K562 treated with DMSO at 1 percent for 4 hours (cell line): ENCODE data around the gene TOP3A. TPM values are rescaled to one million over a fixed set of nuclear protein-coding genes. Genes with fewer than 3 reads are reported as not detected.

Experiments
- total RNA-seq: library from RNA; unstranded; fragments of 300-600 nt; gene quantifications from 2 replicates; pipeline ENCODE4 v1.2.3, GENCODE V29; 2022; ENCODE audit not compliant: insufficient read depth

Gene TOP3A, protein sequence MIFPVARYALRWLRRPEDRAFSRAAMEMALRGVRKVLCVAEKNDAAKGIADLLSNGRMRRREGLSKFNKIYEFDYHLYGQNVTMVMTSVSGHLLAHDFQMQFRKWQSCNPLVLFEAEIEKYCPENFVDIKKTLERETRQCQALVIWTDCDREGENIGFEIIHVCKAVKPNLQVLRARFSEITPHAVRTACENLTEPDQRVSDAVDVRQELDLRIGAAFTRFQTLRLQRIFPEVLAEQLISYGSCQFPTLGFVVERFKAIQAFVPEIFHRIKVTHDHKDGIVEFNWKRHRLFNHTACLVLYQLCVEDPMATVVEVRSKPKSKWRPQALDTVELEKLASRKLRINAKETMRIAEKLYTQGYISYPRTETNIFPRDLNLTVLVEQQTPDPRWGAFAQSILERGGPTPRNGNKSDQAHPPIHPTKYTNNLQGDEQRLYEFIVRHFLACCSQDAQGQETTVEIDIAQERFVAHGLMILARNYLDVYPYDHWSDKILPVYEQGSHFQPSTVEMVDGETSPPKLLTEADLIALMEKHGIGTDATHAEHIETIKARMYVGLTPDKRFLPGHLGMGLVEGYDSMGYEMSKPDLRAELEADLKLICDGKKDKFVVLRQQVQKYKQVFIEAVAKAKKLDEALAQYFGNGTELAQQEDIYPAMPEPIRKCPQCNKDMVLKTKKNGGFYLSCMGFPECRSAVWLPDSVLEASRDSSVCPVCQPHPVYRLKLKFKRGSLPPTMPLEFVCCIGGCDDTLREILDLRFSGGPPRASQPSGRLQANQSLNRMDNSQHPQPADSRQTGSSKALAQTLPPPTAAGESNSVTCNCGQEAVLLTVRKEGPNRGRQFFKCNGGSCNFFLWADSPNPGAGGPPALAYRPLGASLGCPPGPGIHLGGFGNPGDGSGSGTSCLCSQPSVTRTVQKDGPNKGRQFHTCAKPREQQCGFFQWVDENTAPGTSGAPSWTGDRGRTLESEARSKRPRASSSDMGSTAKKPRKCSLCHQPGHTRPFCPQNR
- total RNA-seq = 19.3 and 22.3 TPM in 2 replicates

GRCh38 chr17:18314731-18315561 lies at the start of gene TOP3A, which contains the start of gene SMCR8:
Gene TOP3A (minus strand): TSS chr17:18314994. CDS start chr17:18314778, 216 bp downstream.
Gene SMCR8 (plus strand): TSS chr17:18315293. CDS start chr17:18315790, 497 bp downstream.

GRCh38 chr17:18363101-18364049 lies 48.6 kb upstream of the TOP3A start, which contains the start of gene SHMT1:
Gene SHMT1 (minus strand): TSS chr17:18363550. CDS start chr17:18355981, 7,569 bp downstream.

DNA sequence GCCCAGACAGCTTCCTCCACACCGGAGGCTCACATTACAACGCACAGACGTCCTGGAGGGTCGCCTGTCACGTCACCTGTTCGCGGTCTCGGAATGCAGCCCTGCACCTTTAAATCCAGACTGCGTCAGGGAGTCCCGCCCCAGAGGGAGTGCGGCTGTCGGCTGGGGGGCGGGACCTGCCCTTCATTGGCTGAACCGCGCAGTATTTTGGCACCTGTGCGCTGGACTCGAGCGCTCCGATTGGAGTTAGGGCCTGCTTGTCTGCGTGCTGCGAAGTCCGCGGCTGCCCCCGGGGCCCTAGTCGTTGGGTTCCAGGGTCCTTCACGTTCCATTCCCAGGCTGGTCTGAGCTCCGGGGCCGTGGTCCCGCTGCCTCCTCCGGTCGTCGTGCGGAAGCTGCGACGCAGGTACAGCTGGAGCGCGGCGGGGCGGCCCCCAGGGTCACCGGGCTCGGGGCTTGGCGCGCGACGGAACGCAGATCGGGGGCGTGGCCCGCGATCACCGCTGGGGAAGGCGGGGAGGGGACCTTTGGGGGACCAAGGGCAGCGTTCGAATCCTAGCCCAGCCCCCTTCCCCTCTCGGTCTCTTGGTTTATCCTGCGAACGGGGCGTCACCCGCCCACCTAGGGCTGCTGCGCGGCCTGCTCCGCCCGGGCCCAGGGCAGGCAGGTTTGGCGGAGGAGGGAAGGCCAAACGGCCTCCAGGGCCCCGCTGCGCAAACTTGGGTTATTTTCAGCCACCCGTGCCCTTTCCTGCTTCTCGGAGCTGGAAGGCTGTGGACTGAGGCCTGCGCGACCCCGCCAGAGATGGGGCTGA lies 54.3 kb downstream of the TOP3A start, which contains the start of gene MIEF2:
MIEF2 (plus strand) TSS at position 331 of the 814 bp plus-strand sequence. CDS start 2,059 bp downstream, outside the sequence.

GRCh38 chr17:18258356-18259038 lies 56.3 kb downstream of the TOP3A start, which contains the start of gene FLII:
Gene FLII (minus strand): TSS chr17:18258738. CDS start chr17:18258690, 48 bp downstream.

GRCh38 chr17:18225121-18225641 lies 89.6 kb downstream of the TOP3A start, which contains the start of gene LLGL1:
Gene LLGL1 (plus strand): TSS chr17:18225635. CDS start chr17:18225683, 48 bp downstream.

Other genes with a start within 250 kb of the TOP3A start
- 20.4 and 25.8 TPM in 2 replicates for gene DRG2, start 227.0 kb downstream of the TOP3A start, total RNA-seq
- not detected in 2 replicates for gene MYO15A, start 206.2 kb downstream of the TOP3A start, total RNA-seq
- gene ALKBH5, start 131.2 kb downstream of the TOP3A start, total RNA-seq = 43.9 and 56.3 TPM in 2 replicates
- 14.3 and 15.4 TPM in 2 replicates for gene LLGL1, start 89.4 kb downstream of the TOP3A start, total RNA-seq
- gene FLII, start 56.3 kb downstream of the TOP3A start, total RNA-seq = 114 and 132 TPM in 2 replicates
- gene MIEF2, start 54.3 kb downstream of the TOP3A start, total RNA-seq = 3.5 and 5.8 TPM in 2 replicates
- 12.9 and 13.6 TPM in 2 replicates for gene SMCR8, start 299 bp upstream of the TOP3A start, total RNA-seq
- 24.3 and 25.2 TPM in 2 replicates for gene SHMT1, start 48.6 kb upstream of the TOP3A start, total RNA-seq
- not detected in 2 replicates for gene EVPLL, start 62.8 kb upstream of the TOP3A start, total RNA-seq
- not detected in 2 replicates for gene LGALS9C, start 161.8 kb upstream of the TOP3A start, total RNA-seq